GM12801 (cell line): ENCODE measurements around the gene GNAO1.

ENCODE experiments used
- TF ChIP-seq, protein P1 (sequence below): IDR thresholded peaks from one replicate; pipeline ENCODE4 v1.5.1; 2011; ENCODE audit warnings: control low read depth; ENCODE audit not compliant: insufficient read length; ENCODE audit errors: extremely low read depth

Gene GNAO1

DNA sequence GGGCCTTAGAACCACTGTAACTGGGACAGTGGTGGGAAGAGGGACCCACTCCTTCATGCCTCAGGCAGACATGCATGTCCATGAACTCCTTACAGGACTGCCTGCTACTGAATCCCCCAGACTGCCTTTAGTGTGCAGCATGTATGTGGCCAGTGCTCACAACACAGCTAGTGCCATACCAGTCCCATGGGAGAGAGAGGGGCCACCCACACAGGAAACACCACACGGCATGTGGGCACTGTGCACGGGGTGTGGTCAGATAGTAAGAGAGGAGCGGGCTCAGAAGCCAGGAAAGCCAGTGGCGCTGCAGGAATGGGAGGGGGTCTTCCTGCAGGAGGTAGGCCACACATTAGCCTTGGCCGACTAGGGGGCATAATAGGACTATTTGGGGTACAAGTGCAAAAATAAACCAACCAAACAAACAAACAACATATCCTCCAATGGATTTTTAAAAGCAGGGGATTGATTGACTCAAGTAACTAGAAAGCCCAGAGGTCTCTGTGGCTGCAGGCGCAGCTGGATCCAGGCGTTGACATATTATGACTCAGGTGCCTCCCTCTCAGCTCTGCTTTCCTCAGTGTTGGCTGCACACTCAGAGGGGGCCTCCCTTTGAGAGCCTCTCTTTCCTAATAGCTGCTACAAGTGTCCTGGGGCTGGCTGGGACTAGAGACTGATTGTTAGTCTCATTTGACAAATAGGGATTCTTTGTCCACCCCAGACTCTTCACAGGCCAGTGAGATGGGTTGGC, 129.7 kb downstream of the GNAO1 start:
- TF ChIP-seq, protein P1, sequence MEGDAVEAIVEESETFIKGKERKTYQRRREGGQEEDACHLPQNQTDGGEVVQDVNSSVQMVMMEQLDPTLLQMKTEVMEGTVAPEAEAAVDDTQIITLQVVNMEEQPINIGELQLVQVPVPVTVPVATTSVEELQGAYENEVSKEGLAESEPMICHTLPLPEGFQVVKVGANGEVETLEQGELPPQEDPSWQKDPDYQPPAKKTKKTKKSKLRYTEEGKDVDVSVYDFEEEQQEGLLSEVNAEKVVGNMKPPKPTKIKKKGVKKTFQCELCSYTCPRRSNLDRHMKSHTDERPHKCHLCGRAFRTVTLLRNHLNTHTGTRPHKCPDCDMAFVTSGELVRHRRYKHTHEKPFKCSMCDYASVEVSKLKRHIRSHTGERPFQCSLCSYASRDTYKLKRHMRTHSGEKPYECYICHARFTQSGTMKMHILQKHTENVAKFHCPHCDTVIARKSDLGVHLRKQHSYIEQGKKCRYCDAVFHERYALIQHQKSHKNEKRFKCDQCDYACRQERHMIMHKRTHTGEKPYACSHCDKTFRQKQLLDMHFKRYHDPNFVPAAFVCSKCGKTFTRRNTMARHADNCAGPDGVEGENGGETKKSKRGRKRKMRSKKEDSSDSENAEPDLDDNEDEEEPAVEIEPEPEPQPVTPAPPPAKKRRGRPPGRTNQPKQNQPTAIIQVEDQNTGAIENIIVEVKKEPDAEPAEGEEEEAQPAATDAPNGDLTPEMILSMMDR = no peak

DNA sequence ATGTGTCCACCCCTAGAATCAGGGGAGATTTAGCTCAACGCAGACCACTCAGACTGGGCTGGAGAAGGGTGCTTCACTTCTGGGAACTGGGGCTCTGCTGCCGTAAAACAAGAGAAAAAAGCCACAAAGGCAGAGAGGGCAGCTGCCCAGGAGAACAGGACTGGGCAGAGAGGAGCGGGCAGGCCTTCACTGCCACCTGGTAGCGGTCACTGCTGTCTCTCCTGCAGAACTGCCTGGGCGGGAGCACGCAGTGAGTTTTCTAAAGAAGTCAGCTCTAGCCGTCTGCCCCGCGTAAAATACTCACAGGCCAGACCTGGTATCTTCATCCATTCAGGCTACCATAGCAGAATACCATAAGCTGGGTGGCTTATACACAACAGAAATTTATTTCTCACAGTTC, 130.3 kb downstream of the GNAO1 start:
- TF ChIP-seq, protein P1 = no peak

DNA sequence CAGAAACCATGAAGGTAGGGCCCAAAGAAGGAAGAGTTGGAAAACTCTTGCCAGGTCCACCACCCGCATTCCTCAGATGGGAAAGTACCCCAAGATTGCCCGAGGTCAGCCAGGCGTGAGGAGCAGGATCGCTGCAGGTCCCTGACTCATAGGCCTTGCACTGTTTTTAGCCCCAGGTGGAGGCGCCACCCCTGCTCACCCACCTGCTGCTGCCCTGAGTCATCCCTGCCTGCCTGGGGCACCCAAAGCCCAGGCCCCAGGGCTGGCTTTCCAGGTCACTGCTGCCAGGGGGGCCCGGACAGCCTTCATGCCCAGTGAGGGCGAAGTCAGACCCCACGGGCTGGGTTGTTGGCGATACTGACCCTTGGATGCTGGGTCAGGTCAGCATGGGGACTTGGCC, 133.1 kb downstream of the GNAO1 start:
- TF ChIP-seq, protein P1 = no peak

DNA sequence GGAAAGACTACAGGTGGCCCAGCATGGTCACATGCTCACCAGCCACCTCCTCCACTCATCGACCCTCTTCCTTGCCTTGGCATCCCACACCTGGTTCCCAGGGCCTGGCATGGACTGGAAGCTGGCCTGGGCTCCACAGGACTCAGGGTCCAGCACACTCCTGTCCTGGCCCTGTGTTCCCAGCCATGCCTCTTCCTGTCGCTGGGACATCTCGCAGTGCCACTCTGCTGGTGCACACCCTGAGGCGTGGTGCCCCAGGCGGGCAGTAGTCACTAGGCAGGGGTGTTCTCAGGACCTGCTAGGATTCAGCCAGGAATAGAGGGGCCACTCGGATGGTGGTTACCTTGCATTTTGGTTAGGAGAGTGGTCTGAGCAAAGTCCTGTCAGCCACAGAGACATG, 134.7 kb downstream of the GNAO1 start:
- TF ChIP-seq, protein P1 = no peak

DNA sequence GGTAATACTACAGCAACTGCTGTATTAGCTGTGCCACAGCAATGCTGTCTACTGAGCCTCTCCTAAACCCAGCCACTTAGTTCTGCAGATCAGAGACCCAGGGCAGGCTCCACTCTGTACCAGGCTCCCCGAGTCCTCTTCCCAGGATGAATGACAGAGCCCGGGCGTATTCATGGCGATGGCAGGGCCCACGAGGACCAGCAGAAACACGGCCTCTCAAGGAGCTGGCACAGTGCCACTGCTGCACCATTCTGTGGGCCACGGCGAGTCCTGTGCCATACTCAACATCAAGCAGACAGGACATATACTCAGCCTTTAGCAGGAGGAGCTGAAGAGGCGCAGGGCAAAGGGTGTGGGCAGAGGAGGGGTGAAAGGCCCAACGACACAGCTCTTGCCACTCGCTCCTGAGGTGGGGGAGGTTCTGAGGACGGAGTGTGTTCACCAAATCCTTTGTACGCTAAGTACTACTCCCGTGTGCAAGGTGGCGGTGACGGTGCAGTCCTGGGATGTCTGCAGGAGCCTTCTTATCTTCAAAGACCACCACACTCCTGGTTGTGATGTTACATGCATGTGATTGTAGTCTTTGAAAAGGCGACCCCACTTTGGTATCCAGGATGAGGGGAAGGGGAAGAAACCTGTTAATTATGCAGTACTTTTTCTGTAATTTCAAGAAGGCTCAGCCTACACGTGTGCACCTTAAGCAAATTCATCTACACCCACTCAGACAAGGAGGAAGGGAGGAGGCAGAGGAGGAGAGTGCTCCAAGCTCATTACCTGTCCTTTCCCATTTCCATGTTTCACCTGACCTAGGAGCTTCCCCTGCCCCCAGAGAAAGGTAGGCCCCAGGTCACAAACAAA, 136.0 kb downstream of the GNAO1 start:
- TF ChIP-seq, protein P1 = no peak

DNA sequence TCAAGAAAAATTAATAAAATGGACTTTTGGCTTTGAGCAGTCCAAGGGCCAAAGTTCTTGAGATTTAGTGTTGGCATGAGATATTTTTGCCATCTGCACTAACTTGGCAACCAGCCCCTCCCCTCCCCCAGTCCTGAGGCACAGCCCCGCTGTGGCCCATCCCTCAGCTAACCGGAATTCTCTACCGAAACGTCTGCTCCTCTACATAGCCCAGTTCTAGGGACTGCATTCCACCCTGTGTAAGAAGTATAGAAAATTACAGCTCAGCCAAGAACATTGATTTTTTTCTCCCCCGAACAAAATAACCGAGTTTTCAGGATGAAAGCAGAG, 136.6 kb downstream of the GNAO1 start:
- TF ChIP-seq, protein P1 = no peak

DNA sequence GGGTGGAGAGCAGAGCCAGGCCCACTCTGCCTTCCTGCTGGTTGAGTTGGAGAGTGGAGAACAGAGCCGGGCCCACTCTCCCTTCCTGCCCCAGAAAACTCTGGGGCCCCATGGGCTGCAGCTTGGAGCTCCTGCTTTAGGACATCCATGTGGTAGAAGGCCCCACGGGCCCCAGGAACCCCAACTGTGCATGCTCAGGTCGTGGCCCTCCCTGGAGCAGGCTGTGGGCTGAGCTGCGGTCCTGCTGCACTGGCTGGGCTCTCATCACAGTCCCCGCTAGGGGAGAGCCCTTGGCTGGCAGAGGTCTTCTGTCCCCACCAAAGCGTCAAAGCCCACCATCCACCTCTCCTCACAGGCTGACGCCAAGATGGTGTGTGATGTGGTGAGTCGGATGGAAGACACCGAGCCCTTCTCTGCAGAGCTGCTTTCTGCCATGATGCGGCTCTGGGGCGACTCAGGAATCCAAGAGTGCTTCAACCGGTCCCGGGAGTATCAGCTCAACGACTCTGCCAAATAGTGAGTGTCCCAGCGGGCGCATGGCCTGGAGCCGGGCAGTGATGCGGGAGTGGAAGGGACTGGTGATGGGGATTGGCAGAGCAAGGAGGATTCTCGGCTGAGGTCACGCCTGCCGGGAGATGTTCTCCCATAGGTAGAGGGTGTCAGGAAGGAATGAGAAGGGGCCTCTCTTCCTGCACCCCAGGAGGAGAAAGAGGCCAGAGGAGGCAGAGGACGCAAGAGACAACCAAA, 137.2 kb downstream of the GNAO1 start:
- TF ChIP-seq, protein P1 = no peak
